ENCODE results near the gene MAMDC2.

MAMDC2 gene

DNA sequence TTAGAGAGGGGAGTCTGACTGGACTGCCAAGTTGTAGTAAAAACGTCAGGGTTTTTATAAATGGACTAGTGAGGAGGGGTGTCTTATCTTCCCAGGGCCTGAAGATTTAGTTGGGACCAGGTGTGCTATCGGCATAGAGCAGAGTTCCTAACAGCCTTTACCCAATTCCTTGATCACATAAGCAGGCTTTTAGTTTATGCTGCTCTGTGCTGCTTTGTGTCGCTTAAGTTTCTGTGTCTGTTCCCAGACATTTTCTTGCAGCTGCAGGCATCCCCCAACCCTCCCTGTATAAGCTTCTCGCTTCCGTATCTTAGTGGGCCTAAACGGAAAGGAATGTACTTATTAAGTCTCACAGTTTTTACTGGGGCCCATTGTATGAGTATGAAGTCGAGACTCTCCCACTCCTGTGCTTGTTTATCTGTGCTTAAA is 212.5 kb downstream of the MAMDC2 start:
- no peak for FAIRE-seq

DNA sequence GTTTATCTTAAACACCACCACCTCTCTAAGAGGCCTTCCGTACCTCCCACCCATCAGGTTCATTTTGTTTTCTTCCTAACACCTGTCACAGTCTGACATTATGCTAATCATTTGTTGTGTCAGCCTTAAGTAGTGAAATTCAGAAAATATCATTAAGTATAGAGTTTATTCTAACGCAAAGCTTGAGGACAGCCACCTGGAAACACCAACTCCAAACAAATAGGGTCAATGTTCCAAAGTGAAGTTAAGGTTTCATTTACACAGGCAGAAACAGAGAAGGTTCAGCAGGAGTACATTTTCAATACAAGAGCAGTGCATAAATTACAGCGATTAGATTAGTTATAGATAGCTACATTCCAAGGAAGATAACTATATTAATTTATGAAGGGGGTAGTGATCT is 213.9 kb downstream of the MAMDC2 start:
- DNase-seq (ENCODE audit: insufficient read length, low spot score) (no peak), FAIRE-seq (no peak)

More for the DNA sequence above, 212.5 kb downstream of the MAMDC2 start:
- DNase-seq (ENCODE audit: insufficient read length, low spot score), result peak; percentile 45

DNA sequence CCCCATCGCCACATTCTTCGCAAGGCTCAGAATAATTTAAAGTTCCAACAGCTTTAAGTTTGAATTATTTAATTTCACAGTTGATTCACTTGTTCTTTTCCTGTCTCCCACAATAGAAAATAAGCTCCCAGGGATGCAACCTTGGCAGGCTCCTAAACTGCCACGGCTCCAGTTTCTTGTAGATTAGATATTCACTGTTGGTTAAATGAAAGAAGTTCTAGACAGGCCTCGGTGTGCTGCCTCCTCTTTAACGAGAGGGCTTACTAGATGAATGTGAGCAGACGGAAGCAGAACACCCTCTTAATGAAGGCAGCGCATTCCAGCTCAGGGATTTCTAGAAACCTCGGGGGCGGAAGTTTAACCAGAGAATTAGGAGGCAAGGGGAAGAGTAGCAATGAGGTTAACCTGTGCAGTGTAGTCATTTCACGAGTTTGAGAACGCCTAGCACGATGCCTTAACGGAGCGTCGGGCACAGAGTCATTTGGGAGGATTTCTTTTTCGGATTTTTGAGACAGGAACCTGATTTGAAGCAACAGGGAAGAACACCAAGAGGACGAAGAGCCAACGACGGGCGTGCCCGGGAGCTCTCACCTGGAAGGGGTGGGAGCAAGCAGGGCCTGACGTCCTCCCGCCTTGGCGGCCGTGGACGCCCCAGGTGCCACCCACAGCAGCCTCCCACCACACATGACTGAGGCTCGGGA is 214.5 kb downstream of the MAMDC2 start:
- DNase-seq (ENCODE audit: insufficient read length, low spot score), result no peak
- no peak for FAIRE-seq

DNA sequence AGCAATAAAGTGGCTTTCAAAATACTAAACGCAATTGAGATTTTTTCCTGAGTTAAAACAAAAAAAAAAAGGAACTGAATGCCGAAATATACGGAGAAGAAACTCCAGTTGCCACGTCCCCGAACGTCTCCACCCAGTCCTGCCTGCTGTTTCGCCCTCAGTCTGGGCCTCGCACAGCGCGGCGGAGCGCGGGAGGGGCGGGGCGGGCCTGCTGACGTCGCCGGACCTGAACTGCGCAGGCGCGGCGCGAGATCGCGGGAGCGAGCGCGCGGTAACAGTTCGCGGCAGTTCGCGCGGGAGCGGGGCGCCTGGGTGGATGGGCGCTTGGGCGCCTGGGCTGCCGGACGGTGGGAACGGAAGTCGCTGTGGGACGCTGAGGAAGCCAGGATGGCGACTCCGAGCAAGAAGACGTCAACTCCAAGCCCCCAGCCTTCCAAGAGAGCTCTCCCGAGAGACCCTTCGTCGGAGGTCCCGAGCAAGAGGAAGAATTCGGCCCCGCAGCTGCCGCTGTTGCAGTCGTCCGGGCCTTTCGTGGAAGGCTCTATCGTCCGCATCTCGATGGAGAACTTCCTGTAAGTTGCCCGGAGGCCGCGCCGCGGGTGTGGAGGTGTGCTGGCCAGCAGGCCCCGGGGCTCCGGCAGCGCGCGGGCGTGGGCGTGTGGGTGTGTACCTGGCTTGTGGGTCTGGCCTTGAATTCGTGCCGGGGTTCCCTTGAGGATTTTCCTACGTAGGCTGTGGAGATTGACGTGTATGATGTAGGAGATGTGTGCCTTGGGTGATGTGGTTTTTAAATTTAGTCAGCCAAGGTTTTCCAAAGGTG is 215.3 kb downstream of the MAMDC2 start, which contains the start of gene SMC5:
TSS of gene SMC5 (plus strand) at position 287 of the 820 bp plus-strand sequence. CDS start at position 388, 101 bp downstream.
- FAIRE-seq, result peak; percentile 98
- peak; percentile 76 for DNase-seq (ENCODE audit: insufficient read length, low spot score)

DNA sequence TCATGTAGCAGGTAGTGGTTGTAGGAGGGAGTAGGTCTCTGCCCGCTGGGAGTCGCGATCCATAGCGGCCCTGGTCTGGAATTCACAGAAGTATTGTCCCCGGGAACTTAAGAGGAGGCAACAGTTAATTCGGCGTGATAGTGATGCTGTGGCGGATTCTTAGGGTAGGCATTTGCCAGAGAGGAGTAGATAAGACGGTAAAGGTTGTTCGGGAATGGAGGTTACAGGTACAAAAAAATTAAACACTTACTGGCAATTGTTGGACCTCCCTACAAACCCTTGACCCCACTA is 215.8 kb downstream of the MAMDC2 start:
- DNase-seq (ENCODE audit: insufficient read length, low spot score) (no peak), FAIRE-seq (no peak)

DNA sequence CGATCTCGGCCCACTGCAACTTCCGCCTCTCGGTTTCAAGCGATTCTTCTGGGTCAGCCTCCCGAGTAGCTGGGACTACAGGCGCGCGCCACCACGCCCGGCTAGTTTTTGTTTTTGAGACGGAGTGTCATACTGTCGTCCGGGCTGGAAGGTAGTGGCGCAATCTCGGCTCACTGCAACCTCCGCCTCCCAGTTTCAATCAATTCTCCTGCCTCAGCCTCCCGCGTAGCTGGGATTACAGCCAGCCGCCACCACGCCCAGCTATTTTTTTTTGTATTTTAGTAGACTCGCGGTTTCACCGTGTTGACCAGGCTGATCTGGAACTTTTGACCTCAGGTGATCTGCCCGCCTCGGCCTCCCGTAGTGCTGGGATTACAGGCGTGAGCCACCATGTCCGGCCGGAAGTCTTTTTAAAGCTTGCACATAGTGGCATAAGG is 216.4 kb downstream of the MAMDC2 start:
- DNase-seq (ENCODE audit: insufficient read length, low spot score), result no peak
- FAIRE-seq, result no peak

DNA sequence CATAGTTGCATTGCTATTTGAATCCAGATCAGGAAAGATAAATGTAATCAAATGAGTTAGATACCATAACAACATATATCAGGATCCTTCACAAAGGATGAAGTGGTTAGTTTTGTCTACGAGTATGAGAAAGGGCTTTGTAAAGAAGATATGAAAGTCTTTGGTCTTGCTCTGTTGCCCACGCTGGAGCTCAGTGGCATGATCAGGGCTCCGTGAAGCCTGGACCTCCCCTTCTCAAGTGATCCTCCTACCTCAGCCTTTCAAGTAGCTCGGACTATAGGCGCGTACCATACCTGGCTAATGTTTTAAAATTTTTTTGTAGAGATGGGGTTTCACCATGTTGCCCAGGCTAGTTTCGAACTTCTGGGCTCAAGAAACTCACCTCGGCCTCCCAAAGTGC is 217.0 kb downstream of the MAMDC2 start:
- DNase-seq (ENCODE audit: insufficient read length, low spot score), result no peak
- FAIRE-seq, result no peak

DNA sequence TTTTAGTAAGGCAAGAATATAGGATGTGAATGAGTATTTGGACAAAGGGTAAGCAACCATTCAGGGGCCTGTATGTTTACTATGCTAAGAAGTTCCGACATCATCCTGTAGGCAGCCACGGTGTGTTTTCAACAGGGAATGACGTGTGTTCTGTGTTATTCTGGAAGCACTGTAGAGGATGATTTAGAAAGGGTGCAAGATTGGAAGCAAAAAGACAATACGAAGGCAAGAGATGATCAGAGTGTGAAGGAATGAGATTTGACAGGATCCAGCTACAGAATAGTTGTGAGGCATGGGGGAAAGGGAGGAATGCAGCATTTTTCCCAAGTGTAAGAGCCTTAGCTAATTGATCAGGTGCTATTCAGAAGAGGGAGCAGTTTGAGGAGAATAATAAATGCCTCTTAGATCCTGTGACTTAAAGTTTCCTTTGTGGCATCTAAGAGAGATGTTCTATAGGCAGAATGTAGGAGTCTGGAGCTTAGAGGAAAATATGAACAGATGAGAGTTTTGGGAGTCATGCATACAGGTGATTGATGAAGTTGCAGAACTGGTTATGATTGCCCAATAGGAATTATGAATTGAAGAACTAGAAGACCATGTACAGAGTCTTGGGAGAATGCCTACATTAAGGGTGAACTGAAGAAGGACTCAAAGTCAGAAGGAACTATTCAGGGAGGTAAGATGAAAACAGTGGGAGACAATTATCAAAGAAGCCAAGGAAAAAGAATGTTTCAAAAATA is 217.7 kb downstream of the MAMDC2 start:
- no peak for FAIRE-seq
- no peak for DNase-seq (ENCODE audit: insufficient read length, low spot score)

DNA sequence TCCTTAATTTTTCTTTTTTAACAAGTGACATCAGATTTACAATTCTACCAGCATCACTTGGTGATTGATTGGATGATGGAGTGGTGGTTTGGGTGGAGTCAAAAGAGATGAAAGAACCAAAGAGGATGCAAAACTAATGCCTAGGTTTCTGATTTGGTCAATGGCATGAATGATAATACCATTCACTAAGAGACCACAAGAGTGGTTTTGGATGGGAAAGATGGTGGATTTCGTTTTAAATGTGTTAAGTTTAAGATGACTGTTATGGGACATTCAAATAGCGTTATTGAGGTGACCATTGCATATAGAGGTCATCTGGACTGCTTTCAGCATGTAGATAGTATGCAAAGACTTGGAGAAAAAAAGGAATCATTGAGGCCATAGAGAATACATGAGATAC is 218.7 kb downstream of the MAMDC2 start:
- DNase-seq (ENCODE audit: insufficient read length, low spot score) (no peak), FAIRE-seq (no peak)

DNA sequence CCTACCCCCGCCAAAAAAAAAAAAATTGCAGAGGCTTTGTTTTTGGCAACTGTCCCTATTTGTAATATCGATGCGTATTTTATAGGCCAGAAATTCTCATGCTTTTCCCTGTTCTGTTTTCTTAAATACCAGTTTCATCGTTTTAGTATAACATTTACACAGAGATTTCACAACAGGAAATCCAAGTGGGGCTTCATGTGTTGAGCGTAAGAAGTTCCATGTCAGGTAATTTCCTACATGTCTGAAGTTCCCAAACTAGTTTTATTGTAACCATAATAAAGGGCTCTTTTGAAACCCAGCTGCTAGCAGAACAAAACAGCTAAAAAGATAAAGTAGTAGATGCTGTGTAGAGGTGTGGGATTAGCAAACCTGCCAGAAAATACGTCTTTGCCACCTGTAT is 219.3 kb downstream of the MAMDC2 start:
- FAIRE-seq (no peak), DNase-seq (ENCODE audit: insufficient read length, low spot score) (no peak)

DNA sequence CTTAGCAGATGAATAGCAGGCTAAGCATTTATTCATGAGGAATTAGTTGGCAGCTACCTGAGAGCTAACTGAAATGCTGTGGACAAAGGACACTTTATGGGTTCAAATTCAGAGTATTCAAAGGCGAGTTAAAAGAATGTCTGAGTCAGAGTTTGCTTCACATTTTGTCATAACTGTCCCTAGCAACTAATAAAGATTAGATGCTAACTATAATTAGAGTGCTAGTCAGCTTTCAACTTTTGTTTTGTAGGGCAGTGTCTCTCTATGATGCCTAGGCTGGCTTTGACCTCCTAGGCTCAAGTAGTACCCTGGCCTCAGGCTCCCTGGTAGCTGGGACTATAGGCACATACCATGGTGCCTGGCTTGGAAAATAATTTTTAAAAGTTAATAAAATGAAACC is 219.8 kb downstream of the MAMDC2 start:
- DNase-seq (ENCODE audit: insufficient read length, low spot score), result no peak
- FAIRE-seq, result no peak
